Natural killer cell (primary cell): ENCODE results near the gene NDUFAF3. TPM values are rescaled to one million over a fixed set of nuclear protein-coding genes. Genes with fewer than 3 reads are reported as not detected.
A peak's percentile ranks its signal among the peaks of the same experiment; 100 is the strongest.

ENCODE experiments used
- ATAC-seq, 3 donors: fragments of 150-1000 bp in 2 of 3; fragments of 200-7000 bp in 1 of 3; cut with Tn5 transposase; 1 replicate in 1 of 3; 2 replicates in 2 of 3; pipeline ENCODE4 v1.10.0; 2021; ENCODE audit warnings: mild to moderate bottlenecking in 2 of 3, moderate library complexity in 2 of 3
- DNase-seq, 2 donors: peaks; one replicate each; pipeline versions ENCODE4 v3.0.0 to v3.0.0-alpha.2; 2013 to 2021; ENCODE audit warnings: mixed read lengths in 1 of 2
- H3K27ac ChIP-seq: one replicate; pipeline ENCODE4 v1.5.1; 2013; ENCODE audit warnings: mild to moderate bottlenecking, low read length
- H3K27me3 ChIP-seq: one replicate; pipeline ENCODE4 v1.6.1; 2013; ENCODE audit warnings: low read length; ENCODE audit not compliant: control insufficient read depth, insufficient read depth
- H3K36me3 ChIP-seq: one replicate; pipeline ENCODE4 v1.6.1; 2013; ENCODE audit warnings: low read length; ENCODE audit not compliant: control insufficient read depth, insufficient read depth
- H3K4me1 ChIP-seq: one replicate; pipeline ENCODE4 v1.6.1; 2013; ENCODE audit warnings: low read length; ENCODE audit not compliant: control insufficient read depth, insufficient read depth
- H3K4me3 ChIP-seq: one replicate; pipeline ENCODE4 v1.5.1; 2013; ENCODE audit warnings: low read length
- H3K9me3 ChIP-seq: one replicate; pipeline ENCODE4 v1.6.1; 2013; ENCODE audit warnings: low read length; ENCODE audit not compliant: control insufficient read depth, insufficient read depth
- H3K27ac Mint-ChIP-seq, 2 donors: one replicate each; pipeline ENCODE4 v1.8.0; 2022; ENCODE audit warnings: mild to moderate bottlenecking in 2 of 2, mixed read lengths in 2 of 2, moderate library complexity in 1 of 2
- H3K27me3 Mint-ChIP-seq, 2 donors: one replicate each; pipeline ENCODE4 v1.8.0; 2022; ENCODE audit warnings: low read depth in 2 of 2, mixed read lengths in 2 of 2
- H3K36me3 Mint-ChIP-seq: one replicate; pipeline ENCODE4 v1.8.0; 2022; ENCODE audit warnings: mixed read lengths
- H3K4me1 Mint-ChIP-seq, 2 donors: one replicate each; pipeline ENCODE4 v1.8.0; 2022; ENCODE audit warnings: mixed read lengths in 2 of 2
- H3K4me3 Mint-ChIP-seq: one replicate; pipeline ENCODE4 v1.8.0; 2022; ENCODE audit warnings: mild to moderate bottlenecking, moderate library complexity, mixed read lengths
- H3K9me3 Mint-ChIP-seq, 2 donors: one replicate each; pipeline ENCODE4 v1.8.0; 2022; ENCODE audit warnings: mixed read lengths in 2 of 2
- WGBS: methylation state at CpG from one replicate; pipeline ENCODE4 v1.1.7; 2013; ENCODE audit warnings: missing lambda C conversion rate; ENCODE audit not compliant: insufficient coverage; 5-methylcytosine and 5-hydroxymethylcytosine counted together
- intact Hi-C: fragments of 100-400 bp; cut with micrococcal nuclease; formaldehyde crosslinking; loops from one replicate; pipeline ENCODE4 v1.14.2; 2022
- total RNA-seq, 4 donors: library from RNA; stranded (reverse); fragments of 120-200 nt in 1 of 4; gene quantifications; one replicate each; pipeline versions ENCODE4 v1.2.3 to v1.2.4, GENCODE V29; 2013 to 2022
- TF ChIP-seq, protein P1 (sequence below): fragments of 200-600 bp; IDR thresholded peaks from one replicate; pipeline ENCODE4 v1.8.0; 2022; ENCODE audit warnings: antibody characterized with exemption

Gene NDUFAF3
- total RNA-seq, 3 donors from 2014 or later (not counting 1 experiment from before 2014, with no cell fraction given), result 51.0 to 72.9 (median 66.1) TPM

DNA sequence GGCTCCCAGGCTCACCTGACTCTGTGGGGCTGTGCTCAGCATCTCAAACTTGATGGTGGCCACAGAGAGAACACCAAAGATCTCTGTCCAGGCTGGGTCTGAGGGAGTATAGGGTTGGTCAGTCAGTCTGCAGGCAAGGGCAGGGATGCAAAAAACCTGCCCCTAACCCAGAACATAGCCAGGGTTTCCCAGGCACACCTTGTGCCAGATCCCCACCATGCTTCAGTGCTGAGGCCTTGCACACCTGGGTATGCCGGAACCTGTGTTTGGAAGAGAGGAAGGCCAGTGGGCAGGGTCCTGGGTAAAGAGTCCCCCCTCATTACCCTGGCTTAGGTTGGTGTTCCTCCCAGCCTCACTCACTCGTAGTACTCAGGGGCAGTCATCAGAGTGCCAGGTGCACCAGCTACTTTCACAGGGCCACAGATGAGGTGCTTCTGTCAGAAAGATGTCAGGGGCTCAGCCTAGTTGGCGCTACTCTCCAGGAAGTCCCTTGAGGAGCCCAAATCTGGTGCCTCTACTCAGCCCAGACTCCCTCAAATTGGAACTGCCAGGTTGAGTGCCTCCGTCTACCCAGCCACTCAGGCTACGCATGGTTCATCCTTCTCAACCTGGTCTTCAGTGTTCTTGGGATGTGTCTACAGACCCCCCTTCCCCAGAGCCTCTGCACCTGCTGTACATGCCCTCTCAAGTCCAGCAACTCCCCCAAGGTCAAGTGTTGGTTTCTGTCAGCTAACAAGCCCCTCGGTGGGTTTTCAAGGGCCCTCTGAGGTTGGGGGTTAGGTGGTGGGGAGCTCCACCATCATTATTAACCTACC lies 5.3 kb upstream of the NDUFAF3 start:
- TF ChIP-seq, protein P1, sequence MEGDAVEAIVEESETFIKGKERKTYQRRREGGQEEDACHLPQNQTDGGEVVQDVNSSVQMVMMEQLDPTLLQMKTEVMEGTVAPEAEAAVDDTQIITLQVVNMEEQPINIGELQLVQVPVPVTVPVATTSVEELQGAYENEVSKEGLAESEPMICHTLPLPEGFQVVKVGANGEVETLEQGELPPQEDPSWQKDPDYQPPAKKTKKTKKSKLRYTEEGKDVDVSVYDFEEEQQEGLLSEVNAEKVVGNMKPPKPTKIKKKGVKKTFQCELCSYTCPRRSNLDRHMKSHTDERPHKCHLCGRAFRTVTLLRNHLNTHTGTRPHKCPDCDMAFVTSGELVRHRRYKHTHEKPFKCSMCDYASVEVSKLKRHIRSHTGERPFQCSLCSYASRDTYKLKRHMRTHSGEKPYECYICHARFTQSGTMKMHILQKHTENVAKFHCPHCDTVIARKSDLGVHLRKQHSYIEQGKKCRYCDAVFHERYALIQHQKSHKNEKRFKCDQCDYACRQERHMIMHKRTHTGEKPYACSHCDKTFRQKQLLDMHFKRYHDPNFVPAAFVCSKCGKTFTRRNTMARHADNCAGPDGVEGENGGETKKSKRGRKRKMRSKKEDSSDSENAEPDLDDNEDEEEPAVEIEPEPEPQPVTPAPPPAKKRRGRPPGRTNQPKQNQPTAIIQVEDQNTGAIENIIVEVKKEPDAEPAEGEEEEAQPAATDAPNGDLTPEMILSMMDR, result no peak
- ATAC-seq (no peak), DNase-seq (no peak)
- Histone ChIP-seq H3K4me1 (peaks cover 36% of the 10 kb centered on the region), H3K4me3 (no peak overlapping the region), H3K36me3 (peaks cover 40% of the 10 kb centered on the region), H3K9me3 (no peaks in the 10 kb centered on the region), H3K27me3 (no peaks in the 10 kb centered on the region), H3K27ac (no peak overlapping the region)
- H3K4me1 Mint-ChIP-seq, result peaks cover 5 to 16% of the 10 kb centered on the region in 2 donors
- no peak overlapping the region for H3K4me3 Mint-ChIP-seq
- no peaks in the 10 kb centered on the region for H3K9me3 Mint-ChIP-seq
- 96% methylated on average over 5 of the region's 6 CpGs for WGBS
- no peaks in the 10 kb centered on the region for H3K36me3 Mint-ChIP-seq
- H3K27ac Mint-ChIP-seq, result no peak overlapping the region
- H3K27me3 Mint-ChIP-seq, result no peaks in the 10 kb centered on the region
- intact Hi-C loops, result no loop called here

DNA sequence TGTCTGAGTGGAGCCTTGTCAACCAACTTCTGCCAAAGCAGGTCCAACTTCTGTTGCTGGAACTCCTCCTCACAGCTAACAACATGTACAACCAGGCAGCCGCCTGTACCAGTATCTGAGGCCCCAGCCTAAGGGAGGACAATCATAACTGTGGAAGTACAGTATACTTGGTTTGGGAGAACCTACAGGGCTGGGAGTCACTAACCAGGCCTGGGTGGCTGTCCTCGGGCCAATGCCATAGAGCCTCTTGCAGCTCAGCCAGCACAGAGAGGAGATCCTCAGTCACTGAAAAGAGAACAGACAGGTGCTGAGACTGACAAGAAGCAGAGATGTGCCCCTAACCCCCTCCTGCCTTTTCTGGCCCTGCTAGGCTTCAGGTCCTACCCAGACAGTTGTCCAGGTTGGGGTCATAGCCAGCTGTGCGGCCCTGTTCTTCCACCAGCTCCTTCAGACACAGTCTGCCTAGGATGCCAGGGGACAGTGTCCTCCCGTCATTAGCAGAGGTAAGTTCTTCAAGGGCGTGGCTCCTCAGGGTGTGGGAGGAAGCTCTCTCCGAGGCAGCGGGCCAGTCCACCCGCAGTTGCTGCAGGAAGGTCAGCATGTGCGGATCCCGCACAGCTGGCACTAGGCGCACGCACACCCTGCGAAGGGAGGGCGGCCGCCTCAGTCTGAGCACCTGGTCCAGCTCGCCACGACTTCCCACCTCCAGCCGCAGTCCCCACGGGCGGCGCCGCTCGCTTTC lies 4.5 kb upstream of the NDUFAF3 start:
- H3K36me3 ChIP-seq, result peaks cover 32% of the 10 kb centered on the region
- 11% methylated on average over 23 of the region's 23 CpGs for WGBS
- H3K27me3 Mint-ChIP-seq, result no peaks in the 10 kb centered on the region

DNA sequence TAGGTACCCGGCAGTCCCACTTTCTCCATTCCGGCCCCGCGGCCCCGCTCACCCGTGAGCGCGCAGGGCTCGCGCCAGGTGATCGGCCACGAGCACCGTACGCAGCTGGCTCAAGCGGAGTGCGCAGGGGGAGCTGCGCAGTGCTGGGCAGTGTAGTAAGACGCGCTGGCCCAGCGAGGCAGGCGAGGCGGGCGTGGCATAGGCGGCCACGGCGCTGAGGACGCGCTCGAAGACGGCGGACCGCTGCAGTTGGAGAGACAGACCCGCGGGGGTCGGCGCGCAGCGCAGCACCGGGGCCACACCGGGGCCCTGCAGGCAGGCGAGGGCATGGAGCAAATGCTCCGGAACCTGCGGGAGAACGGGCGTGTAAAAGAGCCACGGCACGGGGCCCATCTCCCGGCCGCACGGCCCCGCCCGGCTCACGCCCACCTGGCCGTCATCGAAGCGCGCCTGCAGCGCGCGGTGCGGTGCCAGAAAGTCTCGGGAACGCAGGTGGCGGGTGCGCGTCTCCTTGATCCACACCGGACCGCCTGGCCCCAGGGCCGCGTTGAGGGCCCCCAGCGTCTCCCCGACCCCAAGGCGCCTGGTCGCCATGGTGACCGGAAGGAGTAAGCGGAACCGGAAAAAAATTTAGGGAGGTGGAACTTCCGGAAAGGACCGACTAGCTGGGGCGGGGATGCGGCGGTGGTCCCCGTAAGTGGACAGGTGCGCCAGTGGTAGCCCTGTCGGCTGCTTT lies 3.8 kb upstream of the NDUFAF3 start, which contains the start of gene DALRD3:
Gene DALRD3, minus strand, starts transcription at position 610 of the 736 bp plus-strand sequence. Its CDS starts 16 bp downstream, at position 594.
- Mint-ChIP-seq H3K4me3 (peak within 1 kb of the TSS; percentile 98), H3K36me3 (no peaks in the 10 kb centered on the region), H3K27me3 (no peaks in the 10 kb centered on the region), H3K4me1 (peaks cover 13 to 23% of the 10 kb centered on the region in 2 donors), H3K9me3 (no peaks in the 10 kb centered on the region), H3K27ac (peak within 1 kb of the TSS; percentile 86 to 95)
- WGBS, result under 1% methylated on average over 85 of the region's 85 CpGs
- Histone ChIP-seq H3K4me1 (peaks cover 45% of the 10 kb centered on the region), H3K9me3 (no peaks in the 10 kb centered on the region), H3K4me3 (peak within 1 kb of the TSS; percentile 68), H3K36me3 (peaks cover 27% of the 10 kb centered on the region), H3K27me3 (no peaks in the 10 kb centered on the region), H3K27ac (peak within 1 kb of the TSS; percentile 79)
- intact Hi-C loops, result no loop called here
- DNase-seq, result peak; percentile 65 to 73
- TF ChIP-seq, protein P1, result no peak
- ATAC-seq, result peak in 2 of 3 donors; percentile 6

More for the DNA sequence above, 4.5 kb upstream of the NDUFAF3 start:
- DNase-seq (no peak), ATAC-seq (no peak)
- intact Hi-C loops, result no loop called here
- H3K9me3 Mint-ChIP-seq, result no peaks in the 10 kb centered on the region
- TF ChIP-seq, protein P1, result no peak
- Histone ChIP-seq H3K9me3 (no peaks in the 10 kb centered on the region), H3K4me3 (peak overlapping the region; percentile 68), H3K4me1 (peaks cover 38% of the 10 kb centered on the region), H3K27me3 (no peaks in the 10 kb centered on the region), H3K27ac (no peak overlapping the region)
- H3K27ac Mint-ChIP-seq, result peak overlapping the region; percentile 86 to 95
- H3K36me3 Mint-ChIP-seq, result no peaks in the 10 kb centered on the region
- H3K4me3 Mint-ChIP-seq, result peak overlapping the region; percentile 98
- H3K4me1 Mint-ChIP-seq, result peaks cover 7 to 18% of the 10 kb centered on the region in 2 donors
